Kidney (tissue), 14 donors: Measurements from ENCODE around the gene RASA3. TPM values are rescaled to one million over a fixed set of nuclear protein-coding genes. Genes with fewer than 3 reads are reported as not detected.

Experiments used
- DNase-seq, 5 donors: peaks; one replicate each; pipeline ENCODE4 v3.0.0-alpha.2; 2013 to 2020
- FAIRE-seq: peaks from 2 replicates; lab custom pipeline; 2012; peaks lifted over from hg19 to GRCh38; lab: Jason Lieb, UNC
- H3K27ac ChIP-seq, 2 donors: one replicate each; pipeline ENCODE4 v1.7.0; 2013; ENCODE audit warnings: low read depth in 2 of 2, low read length in 2 of 2, inconsistent platforms in 1 of 2
- H3K27me3 ChIP-seq: one replicate; pipeline ENCODE4 v1.7.1; 2013; ENCODE audit warnings: low read length, inconsistent platforms; ENCODE audit not compliant: control insufficient read depth, insufficient read depth
- H3K36me3 ChIP-seq, 3 donors: one replicate each; pipeline versions ENCODE4 v1.7.0 to v1.7.1; 2013; ENCODE audit warnings: low read length in 3 of 3, control low read depth in 1 of 3, inconsistent platforms in 1 of 3; ENCODE audit not compliant: insufficient read depth in 3 of 3, control insufficient read depth in 2 of 3
- H3K4me1 ChIP-seq, 3 donors: one replicate each; pipeline versions ENCODE4 v1.7.0 to v1.7.1; 2013; ENCODE audit warnings: low read length in 3 of 3, inconsistent platforms in 1 of 3, low read depth in 1 of 3; ENCODE audit not compliant: control insufficient read depth in 2 of 3, insufficient read depth in 2 of 3
- H3K4me3 ChIP-seq, 3 donors: one replicate each; pipeline versions ENCODE4 v1.7.0 to v1.8.1; 2013; ENCODE audit warnings: low read length in 3 of 3, control low read depth in 1 of 3, inconsistent platforms in 1 of 3
- H3K9ac ChIP-seq, 3 donors: one replicate each; pipeline versions ENCODE4 v1.7.0 to v1.7.1; 2013; ENCODE audit warnings: low read length in 3 of 3, control low read depth in 1 of 3, inconsistent platforms in 1 of 3
- H3K9me3 ChIP-seq, 3 donors: one replicate each; pipeline versions ENCODE4 v1.7.0 to v1.7.1; 2013; ENCODE audit warnings: low read length in 3 of 3, control low read depth in 1 of 3, inconsistent platforms in 1 of 3; ENCODE audit not compliant: control insufficient read depth in 2 of 3, insufficient read depth in 1 of 3
- intact Hi-C: fragments of 100-400 bp; cut with DNase I; formaldehyde crosslinking; loops from one replicate; pipeline ENCODE4 v1.11.1; 2022
- polyA plus RNA-seq: library from polyadenylated mRNA; stranded (reverse); fragments of 350-450 nt; fragmentation: Illumina TruSeq; extraction: RNeasy Lipid Tissue Mini Kit (QIAGEN cat#74804); gene quantifications from one replicate; pipeline ENCODE4 v1.2.3, GENCODE V29; 2014; ENCODE audit warnings: low read depth, low replicate concordance; ENCODE audit not compliant: insufficient read depth
- total RNA-seq: library from RNA; stranded (reverse); fragmentation: NEBNext Ultra II Directional; extraction: Animal tissue kit (Norgen Biotek cat#: 25700); gene quantifications from one replicate; pipeline ENCODE4 v1.2.1, GENCODE V29; 2021
- TF ChIP-seq, protein P1 (sequence below): IDR thresholded peaks from 3 replicates; pipeline ENCODE4 v1.5.1; 2012; ENCODE audit warnings: mild to moderate bottlenecking, moderate library complexity, borderline replicate concordance; ENCODE audit not compliant: insufficient read depth; ENCODE audit errors: extremely low read depth
- donor health status: control.
- donor health status: control.
- donor health status: control.
- donor health status: control.
- donor health status: control.
- donor health status: DM: yes; HTN: yes; CAD: no.
- donor health status: Normal renal cell carcinoma (clear cell type).

RASA3 gene
- total and polyA plus RNA-seq, 2 donors from 2014 or later, result 4.2 to 28.8 TPM

DNA sequence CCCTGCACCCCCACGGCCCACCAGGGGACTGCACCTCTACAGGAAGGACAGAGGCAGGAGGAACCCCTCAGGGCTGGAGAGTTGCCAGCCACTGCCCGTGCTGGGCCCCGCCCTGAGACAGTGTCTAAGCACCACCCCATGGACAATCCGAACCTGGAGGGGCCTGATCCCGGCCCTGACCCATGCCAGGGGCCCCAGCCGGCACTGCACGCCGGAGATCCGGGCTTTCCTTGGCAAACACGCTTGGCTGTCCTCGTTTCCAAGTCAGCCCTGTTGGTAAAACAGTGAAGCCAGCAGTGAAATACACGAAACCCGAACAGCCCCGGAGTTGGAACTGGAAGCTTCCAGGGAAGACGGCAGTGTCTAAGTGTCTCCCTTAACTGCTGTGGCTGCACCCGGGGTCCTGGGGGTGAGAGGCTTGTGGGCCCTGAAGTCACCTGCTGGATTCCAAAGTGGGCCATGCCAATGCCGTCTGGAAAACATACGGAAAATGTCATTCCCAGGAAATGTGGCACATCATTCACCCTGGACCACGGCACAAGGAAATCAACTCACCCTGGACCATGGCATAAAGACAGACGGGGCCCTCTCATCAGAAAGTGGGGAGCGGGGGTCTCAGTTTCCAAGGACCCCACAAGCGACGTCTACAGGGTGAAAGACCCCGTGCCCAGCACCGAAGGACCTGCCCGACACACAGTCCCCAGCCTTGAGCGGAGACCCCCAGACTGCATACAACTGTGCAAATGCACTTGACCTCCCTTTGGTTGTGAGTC lies 30.9 kb downstream of the RASA3 start:
- Histone ChIP-seq H3K36me3 (no peaks in the 10 kb centered on the region), H3K4me1 (peaks cover 0 to 3% (median 0%) of the 10 kb centered on the region in 3 donors), H3K27me3 (no peaks in the 10 kb centered on the region), H3K9me3 (no peaks in the 10 kb centered on the region), H3K4me3 (no peak overlapping the region), H3K27ac (no peak overlapping the region), H3K9ac (no peak overlapping the region)
- peak in 1 of 5 donors; percentile 73 for DNase-seq
- intact Hi-C loops, result no loop called here
- FAIRE-seq, result no peak
- TF ChIP-seq, protein P1, sequence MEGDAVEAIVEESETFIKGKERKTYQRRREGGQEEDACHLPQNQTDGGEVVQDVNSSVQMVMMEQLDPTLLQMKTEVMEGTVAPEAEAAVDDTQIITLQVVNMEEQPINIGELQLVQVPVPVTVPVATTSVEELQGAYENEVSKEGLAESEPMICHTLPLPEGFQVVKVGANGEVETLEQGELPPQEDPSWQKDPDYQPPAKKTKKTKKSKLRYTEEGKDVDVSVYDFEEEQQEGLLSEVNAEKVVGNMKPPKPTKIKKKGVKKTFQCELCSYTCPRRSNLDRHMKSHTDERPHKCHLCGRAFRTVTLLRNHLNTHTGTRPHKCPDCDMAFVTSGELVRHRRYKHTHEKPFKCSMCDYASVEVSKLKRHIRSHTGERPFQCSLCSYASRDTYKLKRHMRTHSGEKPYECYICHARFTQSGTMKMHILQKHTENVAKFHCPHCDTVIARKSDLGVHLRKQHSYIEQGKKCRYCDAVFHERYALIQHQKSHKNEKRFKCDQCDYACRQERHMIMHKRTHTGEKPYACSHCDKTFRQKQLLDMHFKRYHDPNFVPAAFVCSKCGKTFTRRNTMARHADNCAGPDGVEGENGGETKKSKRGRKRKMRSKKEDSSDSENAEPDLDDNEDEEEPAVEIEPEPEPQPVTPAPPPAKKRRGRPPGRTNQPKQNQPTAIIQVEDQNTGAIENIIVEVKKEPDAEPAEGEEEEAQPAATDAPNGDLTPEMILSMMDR, result no peak

DNA sequence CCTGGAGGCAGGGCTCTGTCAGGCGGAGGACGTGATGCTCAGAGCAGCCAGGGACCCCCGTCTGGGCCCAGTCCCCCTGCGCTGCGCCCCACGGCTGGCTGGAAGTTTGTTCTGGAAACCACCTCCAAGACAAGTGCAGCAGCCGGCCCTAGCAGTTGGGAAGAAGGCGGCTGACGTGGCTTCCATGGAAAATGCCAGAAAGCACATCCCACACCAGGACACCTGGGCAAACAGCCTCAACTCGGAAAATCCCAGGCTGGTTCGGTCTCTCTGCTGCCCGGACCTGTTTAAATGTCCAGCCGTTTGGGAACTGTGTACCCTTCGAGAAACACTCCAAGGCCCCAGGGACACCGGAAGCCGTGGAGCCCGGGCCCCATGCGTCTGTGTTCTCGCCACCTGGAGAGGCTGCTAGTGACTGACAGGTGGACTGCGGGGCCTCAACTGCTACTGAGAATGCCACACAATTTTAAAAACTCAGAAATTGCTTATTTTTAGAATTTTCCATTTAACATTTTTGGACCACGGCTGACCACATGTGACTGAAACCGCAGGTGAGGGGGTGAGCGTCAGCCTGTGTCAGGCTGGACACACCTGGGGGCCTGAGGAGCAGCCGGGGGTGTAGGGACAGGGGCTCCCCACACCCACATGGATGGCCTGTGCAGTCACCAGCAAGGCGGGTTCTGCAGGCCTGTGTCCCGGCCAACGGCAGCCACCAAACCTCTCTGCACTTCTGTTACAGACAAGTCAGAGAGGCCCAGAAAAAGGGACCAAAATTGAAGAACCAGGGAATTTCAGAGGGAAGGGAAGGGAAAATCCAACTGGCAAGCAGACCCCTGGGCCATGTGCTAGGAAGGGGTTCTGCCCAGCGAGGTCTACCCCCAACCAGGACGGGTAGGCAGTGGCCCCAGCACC lies 31.7 kb downstream of the RASA3 start:
- Histone ChIP-seq H3K4me3 (no peak overlapping the region), H3K27ac (no peak overlapping the region), H3K36me3 (no peaks in the 10 kb centered on the region), H3K9me3 (no peaks in the 10 kb centered on the region), H3K9ac (no peak overlapping the region), H3K27me3 (no peaks in the 10 kb centered on the region), H3K4me1 (peaks cover 0 to 3% (median 0%) of the 10 kb centered on the region in 3 donors)
- FAIRE-seq (no peak), DNase-seq (peak in 3 of 5 donors; percentile 55 to 64 (median 60))
- TF ChIP-seq, protein P1, result no peak
- intact Hi-C loops, result no loop called here

DNA sequence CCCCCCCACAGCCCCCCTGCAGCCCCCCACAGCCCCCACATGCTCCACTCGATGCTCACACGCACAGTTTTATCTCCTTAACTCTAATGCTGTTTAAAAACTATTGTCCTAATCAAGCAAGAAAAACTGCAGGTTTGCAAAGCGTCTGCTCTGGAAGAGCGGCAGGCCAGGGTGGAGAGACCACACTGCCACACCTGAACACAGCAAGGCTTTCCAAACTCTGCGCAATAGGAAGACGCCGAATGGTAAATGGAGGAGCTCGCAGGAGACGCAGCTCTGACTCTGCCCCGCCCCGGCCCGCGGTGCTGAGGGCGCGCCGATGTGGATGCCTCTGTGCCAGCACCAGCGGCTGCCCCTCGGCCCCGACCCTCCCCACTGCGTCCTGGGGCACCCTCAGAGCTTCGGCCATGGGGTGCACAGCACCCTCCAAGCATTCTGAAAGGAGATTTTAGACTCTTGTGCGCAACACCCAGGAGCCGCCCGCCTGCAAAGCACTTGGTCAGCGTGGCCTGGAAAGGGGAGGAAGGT lies 32.4 kb downstream of the RASA3 start:
- TF ChIP-seq, protein P1, result no peak
- no peaks in the 10 kb centered on the region for H3K27me3 ChIP-seq
- no peak overlapping the region for H3K27ac ChIP-seq
- intact Hi-C loops, result no loop called here
- no peak overlapping the region for H3K4me3 ChIP-seq
- no peaks in the 10 kb centered on the region for H3K36me3 ChIP-seq
- FAIRE-seq, result no peak
- DNase-seq, result peak in 2 of 5 donors; percentile 46 to 75
- peaks cover 0 to 3% (median 0%) of the 10 kb centered on the region in 3 donors for H3K4me1 ChIP-seq
- no peaks in the 10 kb centered on the region for H3K9me3 ChIP-seq
- no peak overlapping the region for H3K9ac ChIP-seq
